Measurements from ENCODE around the gene KNDC1.

Gene KNDC1

DNA sequence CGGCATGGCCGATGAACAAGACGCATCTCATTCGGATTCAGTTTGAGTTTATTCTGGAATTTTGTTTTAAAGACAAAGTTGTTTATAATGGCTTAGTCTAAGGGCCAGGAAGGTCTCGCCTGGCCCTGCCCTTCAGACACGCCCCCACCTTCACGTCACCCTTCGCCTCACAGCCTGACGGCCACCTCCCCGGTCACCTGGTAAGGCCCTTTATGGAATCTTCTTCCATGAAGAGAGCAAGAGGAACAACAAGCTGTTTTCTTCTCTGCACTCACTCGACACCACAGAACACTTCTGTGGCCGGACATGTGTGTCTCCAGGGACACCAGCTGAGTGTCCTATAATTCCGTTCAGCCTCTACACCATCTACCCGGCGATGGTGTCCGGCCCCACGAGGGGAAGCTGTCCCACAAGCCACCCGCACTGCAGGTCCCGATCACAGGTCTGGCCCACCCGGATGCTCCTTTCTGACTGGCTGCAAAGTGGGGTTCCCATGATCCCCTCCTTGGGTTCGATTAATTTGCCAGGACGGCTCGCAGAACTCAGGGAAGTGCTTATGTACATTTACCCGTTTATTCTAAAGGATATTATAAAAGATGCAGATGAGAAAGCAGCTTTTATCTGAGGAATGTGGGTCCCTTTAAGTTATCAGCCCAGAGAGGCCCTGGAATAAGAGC is 17.4 kb upstream of the KNDC1 start:
- no peak for TF ChIP-seq TAF1 (IDR thresholded peaks at IDR 0.05; ENCODE audit: borderline replicate concordance, insufficient read depth, low read length)
- no peak for TF ChIP-seq FOXP2 (optimal IDR thresholded peaks at IDR 0.05; ENCODE audit: borderline replicate concordance, extremely low read depth, extremely low read length, insufficient read depth)
- TF ChIP-seq POLR2AphosphoS5 (IDR thresholded peaks at IDR 0.05; ENCODE audit: low read depth, low read length) = no peak
- no peak for TF ChIP-seq SIN3A (IDR thresholded peaks at IDR 0.05; ENCODE audit: borderline replicate concordance, insufficient read depth, low read length)
- TF ChIP-seq, protein P1, sequence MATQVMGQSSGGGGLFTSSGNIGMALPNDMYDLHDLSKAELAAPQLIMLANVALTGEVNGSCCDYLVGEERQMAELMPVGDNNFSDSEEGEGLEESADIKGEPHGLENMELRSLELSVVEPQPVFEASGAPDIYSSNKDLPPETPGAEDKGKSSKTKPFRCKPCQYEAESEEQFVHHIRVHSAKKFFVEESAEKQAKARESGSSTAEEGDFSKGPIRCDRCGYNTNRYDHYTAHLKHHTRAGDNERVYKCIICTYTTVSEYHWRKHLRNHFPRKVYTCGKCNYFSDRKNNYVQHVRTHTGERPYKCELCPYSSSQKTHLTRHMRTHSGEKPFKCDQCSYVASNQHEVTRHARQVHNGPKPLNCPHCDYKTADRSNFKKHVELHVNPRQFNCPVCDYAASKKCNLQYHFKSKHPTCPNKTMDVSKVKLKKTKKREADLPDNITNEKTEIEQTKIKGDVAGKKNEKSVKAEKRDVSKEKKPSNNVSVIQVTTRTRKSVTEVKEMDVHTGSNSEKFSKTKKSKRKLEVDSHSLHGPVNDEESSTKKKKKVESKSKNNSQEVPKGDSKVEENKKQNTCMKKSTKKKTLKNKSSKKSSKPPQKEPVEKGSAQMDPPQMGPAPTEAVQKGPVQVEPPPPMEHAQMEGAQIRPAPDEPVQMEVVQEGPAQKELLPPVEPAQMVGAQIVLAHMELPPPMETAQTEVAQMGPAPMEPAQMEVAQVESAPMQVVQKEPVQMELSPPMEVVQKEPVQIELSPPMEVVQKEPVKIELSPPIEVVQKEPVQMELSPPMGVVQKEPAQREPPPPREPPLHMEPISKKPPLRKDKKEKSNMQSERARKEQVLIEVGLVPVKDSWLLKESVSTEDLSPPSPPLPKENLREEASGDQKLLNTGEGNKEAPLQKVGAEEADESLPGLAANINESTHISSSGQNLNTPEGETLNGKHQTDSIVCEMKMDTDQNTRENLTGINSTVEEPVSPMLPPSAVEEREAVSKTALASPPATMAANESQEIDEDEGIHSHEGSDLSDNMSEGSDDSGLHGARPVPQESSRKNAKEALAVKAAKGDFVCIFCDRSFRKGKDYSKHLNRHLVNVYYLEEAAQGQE (IDR thresholded peaks at IDR 0.05; ENCODE audit: insufficient read depth in 1 of 2, low read depth in 2 of 2, low read length in 2 of 2) = no peak

DNA sequence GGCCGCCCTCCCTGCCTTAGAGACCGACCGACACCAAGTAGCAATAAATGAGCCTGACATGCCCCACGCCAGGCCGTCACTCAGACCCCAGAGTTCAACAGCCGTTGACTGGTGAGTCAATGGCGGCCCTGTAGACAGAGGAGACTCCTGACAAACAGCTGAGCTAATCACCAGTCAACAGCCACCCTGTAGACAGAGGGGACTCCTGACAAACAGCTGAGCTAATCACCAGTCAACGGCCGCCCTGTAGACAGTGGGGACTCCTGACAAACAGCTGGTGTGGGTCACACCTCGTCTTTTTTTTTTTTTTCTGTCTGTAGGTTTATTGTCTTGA is 16.9 kb upstream of the KNDC1 start:
- TF ChIP-seq TAF1 (IDR thresholded peaks at IDR 0.05; ENCODE audit: borderline replicate concordance, insufficient read depth, low read length) (no peak), FOXP2 (optimal IDR thresholded peaks at IDR 0.05; ENCODE audit: borderline replicate concordance, extremely low read depth, extremely low read length, insufficient read depth) (no peak), POLR2AphosphoS5 (IDR thresholded peaks at IDR 0.05; ENCODE audit: low read depth, low read length) (no peak)

DNA sequence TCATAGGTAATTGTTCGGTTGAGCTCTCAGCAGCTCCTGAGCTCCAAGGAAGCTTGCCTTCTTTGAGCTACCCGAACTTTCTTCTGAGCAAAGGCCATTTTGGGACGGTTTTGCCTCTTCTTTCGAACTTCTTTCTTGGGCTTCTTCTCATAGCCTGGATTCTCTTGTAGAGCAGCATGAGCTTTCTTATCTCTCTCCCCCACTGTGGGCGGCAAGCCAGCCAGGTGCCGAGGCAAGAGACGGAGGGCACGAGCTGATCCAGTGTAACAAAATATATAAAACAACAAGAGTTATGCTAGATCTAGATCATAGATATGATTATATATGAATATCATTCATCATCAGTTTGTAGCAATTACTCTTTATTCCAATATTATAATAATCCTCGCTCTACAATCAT is 16.5 kb upstream of the KNDC1 start:
- TF ChIP-seq, protein P1 (IDR thresholded peaks at IDR 0.05; ENCODE audit: insufficient read depth in 1 of 2, low read depth in 2 of 2, low read length in 2 of 2) = no peak
- TF ChIP-seq POLR2AphosphoS5 (IDR thresholded peaks at IDR 0.05; ENCODE audit: low read depth, low read length) (no peak), TAF1 (IDR thresholded peaks at IDR 0.05; ENCODE audit: borderline replicate concordance, insufficient read depth, low read length) (no peak), FOXP2 (optimal IDR thresholded peaks at IDR 0.05; ENCODE audit: borderline replicate concordance, extremely low read depth, extremely low read length, insufficient read depth) (no peak), SIN3A (IDR thresholded peaks at IDR 0.05; ENCODE audit: borderline replicate concordance, insufficient read depth, low read length) (no peak)

DNA sequence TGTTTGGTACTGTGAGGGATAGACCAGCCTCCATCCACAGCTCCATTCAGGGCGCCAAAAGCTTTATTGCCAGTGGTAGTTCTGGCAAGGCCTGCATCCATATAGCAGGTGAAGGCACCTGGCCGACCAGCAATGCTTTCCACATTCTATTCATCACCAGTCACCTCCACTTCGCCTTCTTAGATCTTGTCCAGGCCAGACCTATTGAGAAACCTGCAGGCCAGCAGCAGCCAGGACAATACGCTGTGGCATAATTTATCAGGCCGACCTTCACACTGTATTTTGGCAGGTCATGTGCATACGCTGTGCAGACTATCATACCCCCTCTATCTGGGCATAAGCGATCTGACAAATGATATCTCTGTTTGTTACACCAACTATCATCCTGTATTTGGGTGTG is 15.2 kb upstream of the KNDC1 start:
- TF ChIP-seq SIN3A (IDR thresholded peaks at IDR 0.05; ENCODE audit: borderline replicate concordance, insufficient read depth, low read length) (no peak), POLR2AphosphoS5 (IDR thresholded peaks at IDR 0.05; ENCODE audit: low read depth, low read length) (no peak), FOXP2 (optimal IDR thresholded peaks at IDR 0.05; ENCODE audit: borderline replicate concordance, extremely low read depth, extremely low read length, insufficient read depth) (no peak), TAF1 (IDR thresholded peaks at IDR 0.05; ENCODE audit: borderline replicate concordance, insufficient read depth, low read length) (no peak)
- TF ChIP-seq, protein P1 (IDR thresholded peaks at IDR 0.05; ENCODE audit: insufficient read depth in 1 of 2, low read depth in 2 of 2, low read length in 2 of 2) = no peak

DNA sequence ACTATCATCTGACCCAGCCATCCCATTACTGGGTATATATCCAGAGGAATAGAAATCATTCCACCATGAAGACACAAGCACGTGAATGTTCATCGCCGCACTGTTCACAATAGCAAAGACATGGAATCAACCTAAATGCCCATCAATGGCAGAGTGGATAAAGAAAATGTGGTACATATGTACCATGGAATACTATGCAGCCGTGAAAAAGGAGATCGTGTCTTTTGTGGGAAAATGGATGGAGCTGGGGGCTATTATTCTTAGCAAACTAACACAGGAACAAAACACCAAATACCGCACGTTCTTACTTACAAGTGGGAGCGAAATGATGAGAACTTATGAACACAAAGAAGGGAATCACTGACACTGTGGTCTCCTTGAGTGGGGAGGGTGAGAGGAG is 9.8 kb upstream of the KNDC1 start:
- TF ChIP-seq, protein P1 (IDR thresholded peaks at IDR 0.05; ENCODE audit: insufficient read depth in 1 of 2, low read depth in 2 of 2, low read length in 2 of 2) = no peak
- TF ChIP-seq FOXP2 (optimal IDR thresholded peaks at IDR 0.05; ENCODE audit: borderline replicate concordance, extremely low read depth, extremely low read length, insufficient read depth) (no peak), POLR2AphosphoS5 (IDR thresholded peaks at IDR 0.05; ENCODE audit: low read depth, low read length) (no peak), TAF1 (IDR thresholded peaks at IDR 0.05; ENCODE audit: borderline replicate concordance, insufficient read depth, low read length) (no peak)
